ENCODE data around the gene TOMM34. TPM values are rescaled to one million over a fixed set of nuclear protein-coding genes. Genes with fewer than 3 reads are reported as not detected.

Gene TOMM34
- total RNA-seq, 1 experiment from 2014 or later = 35.9 TPM

DNA sequence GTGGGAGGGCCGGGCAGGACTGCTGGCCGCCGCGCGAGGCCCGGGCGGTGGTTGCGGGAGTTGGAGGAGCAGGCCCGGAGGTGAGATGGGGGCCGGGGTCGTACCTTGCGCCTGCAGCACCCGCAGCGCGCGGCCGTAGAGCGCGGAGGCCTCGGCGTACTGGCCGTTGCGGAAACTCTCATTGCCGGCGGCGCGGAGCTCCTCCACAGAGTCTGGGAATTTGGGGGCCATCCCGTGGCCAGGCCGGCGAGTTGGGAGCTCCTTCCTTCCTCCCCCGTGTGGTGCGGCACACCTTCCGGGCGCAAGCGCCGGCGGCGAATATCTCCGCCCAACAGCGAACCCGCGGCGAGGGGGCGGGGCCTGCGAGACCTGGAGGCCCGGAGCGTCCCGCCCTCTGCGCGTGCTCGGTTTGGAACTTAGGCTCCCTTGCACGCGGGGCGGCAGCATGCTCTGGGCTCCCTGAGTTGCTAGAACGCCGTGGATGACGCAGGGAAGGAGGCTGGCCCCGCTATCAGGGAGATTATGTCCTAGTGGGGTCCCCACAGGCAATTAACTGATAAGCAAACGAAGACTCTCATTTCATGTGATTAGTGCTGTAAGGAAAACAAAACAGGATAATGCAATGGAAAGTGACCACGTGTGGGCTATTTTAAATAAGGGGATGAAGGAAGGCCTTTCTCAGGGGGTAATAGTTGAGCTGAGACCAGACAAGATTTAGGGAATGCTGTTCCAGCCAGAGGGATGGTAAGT, at the start of gene TOMM34 (continued):
- TF ChIP-seq, protein P1, sequence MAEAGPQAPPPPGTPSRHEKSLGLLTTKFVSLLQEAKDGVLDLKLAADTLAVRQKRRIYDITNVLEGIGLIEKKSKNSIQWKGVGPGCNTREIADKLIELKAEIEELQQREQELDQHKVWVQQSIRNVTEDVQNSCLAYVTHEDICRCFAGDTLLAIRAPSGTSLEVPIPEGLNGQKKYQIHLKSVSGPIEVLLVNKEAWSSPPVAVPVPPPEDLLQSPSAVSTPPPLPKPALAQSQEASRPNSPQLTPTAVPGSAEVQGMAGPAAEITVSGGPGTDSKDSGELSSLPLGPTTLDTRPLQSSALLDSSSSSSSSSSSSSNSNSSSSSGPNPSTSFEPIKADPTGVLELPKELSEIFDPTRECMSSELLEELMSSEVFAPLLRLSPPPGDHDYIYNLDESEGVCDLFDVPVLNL (CRISPR knock-in tag; IDR thresholded peaks at IDR 0.05; ENCODE audit: borderline replicate concordance, low read depth) = 0 out of 2 replicates have a peak, but pooled peaks have one; percentile 59
- TF ChIP-seq, protein P2, sequence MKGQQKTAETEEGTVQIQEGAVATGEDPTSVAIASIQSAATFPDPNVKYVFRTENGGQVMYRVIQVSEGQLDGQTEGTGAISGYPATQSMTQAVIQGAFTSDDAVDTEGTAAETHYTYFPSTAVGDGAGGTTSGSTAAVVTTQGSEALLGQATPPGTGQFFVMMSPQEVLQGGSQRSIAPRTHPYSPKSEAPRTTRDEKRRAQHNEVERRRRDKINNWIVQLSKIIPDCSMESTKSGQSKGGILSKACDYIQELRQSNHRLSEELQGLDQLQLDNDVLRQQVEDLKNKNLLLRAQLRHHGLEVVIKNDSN (CRISPR knock-in tag; IDR thresholded peaks at IDR 0.05) = peak; percentile 55; the same call in 1 of the 2 replicates
- TF ChIP-seq, protein P3, sequence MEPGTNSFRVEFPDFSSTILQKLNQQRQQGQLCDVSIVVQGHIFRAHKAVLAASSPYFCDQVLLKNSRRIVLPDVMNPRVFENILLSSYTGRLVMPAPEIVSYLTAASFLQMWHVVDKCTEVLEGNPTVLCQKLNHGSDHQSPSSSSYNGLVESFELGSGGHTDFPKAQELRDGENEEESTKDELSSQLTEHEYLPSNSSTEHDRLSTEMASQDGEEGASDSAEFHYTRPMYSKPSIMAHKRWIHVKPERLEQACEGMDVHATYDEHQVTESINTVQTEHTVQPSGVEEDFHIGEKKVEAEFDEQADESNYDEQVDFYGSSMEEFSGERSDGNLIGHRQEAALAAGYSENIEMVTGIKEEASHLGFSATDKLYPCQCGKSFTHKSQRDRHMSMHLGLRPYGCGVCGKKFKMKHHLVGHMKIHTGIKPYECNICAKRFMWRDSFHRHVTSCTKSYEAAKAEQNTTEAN (CRISPR knock-in tag; IDR thresholded peaks at IDR 0.05) = peak; percentile 92
- TF ChIP-seq ZNF232 (CRISPR knock-in tag; IDR thresholded peaks at IDR 0.05) = peak; percentile 90
- TF ChIP-seq, protein P4, sequence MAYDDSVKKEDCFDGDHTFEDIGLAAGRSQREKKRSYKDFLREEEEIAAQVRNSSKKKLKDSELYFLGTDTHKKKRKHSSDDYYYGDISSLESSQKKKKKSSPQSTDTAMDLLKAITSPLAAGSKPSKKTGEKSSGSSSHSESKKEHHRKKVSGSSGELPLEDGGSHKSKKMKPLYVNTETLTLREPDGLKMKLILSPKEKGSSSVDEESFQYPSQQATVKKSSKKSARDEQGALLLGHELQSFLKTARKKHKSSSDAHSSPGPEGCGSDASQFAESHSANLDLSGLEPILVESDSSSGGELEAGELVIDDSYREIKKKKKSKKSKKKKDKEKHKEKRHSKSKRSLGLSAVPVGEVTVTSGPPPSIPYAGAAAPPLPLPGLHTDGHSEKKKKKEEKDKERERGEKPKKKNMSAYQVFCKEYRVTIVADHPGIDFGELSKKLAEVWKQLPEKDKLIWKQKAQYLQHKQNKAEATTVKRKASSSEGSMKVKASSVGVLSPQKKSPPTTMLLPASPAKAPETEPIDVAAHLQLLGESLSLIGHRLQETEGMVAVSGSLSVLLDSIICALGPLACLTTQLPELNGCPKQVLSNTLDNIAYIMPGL (CRISPR knock-in tag; IDR thresholded peaks at IDR 0.05) = peak; percentile 73; the same call in 1 of the 2 replicates

DNA sequence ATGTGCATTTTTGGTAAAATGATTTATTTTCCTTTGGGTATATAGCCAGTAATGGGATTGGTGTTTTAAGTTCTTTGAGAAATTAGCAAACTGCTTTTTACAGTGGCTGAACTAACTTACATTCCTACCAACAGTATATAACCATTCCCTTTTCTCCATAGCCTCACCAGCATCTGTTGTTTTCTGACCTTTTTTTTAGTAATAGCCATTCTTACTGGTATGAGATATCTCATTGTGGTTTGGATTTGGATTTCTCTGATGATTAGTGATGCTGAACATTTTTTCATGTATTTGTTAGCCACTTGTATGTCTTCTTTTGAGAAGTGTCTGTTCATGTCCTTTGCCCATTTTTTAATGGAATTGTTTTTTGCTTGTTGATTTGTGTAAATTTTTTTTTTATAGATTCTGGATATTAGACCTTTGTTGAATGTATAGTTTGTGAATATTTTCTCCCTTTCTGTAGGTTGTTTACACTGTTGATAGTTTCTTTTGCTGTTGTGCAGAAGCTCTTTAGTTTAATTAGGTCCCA, 48.4 kb upstream of the TOMM34 start:
- no peak for DNase-seq (ENCODE audit: low spot score)
- no peaks in the 10 kb centered on the region for H3K4me1 Mint-ChIP-seq
- peaks cover 11% of the 10 kb centered on the region; the same call in 1 of the 2 replicates for H3K36me3 Mint-ChIP-seq
- ChIA-PET CTCF (interaction anchor here (2.2 kb wide), 1 partner anchor 87 kb away, joined by 13 read pairs; no protein-coding TSS in a partner anchor), POLR2A (no interaction called here)
- no peaks in the 10 kb centered on the region for H3K27me3 Mint-ChIP-seq (ENCODE audit: low read depth)
- TF ChIP-seq, protein P5, sequence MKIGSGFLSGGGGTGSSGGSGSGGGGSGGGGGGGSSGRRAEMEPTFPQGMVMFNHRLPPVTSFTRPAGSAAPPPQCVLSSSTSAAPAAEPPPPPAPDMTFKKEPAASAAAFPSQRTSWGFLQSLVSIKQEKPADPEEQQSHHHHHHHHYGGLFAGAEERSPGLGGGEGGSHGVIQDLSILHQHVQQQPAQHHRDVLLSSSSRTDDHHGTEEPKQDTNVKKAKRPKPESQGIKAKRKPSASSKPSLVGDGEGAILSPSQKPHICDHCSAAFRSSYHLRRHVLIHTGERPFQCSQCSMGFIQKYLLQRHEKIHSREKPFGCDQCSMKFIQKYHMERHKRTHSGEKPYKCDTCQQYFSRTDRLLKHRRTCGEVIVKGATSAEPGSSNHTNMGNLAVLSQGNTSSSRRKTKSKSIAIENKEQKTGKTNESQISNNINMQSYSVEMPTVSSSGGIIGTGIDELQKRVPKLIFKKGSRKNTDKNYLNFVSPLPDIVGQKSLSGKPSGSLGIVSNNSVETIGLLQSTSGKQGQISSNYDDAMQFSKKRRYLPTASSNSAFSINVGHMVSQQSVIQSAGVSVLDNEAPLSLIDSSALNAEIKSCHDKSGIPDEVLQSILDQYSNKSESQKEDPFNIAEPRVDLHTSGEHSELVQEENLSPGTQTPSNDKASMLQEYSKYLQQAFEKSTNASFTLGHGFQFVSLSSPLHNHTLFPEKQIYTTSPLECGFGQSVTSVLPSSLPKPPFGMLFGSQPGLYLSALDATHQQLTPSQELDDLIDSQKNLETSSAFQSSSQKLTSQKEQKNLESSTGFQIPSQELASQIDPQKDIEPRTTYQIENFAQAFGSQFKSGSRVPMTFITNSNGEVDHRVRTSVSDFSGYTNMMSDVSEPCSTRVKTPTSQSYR (CRISPR knock-in tag; IDR thresholded peaks at IDR 0.05) = no peak
- TF ChIP-seq RELA (CRISPR knock-in tag; IDR thresholded peaks at IDR 0.05; ENCODE audit: borderline replicate concordance) (no peak), OVOL2 (CRISPR knock-in tag; IDR thresholded peaks at IDR 0.05; ENCODE audit: borderline replicate concordance) (no peak), MYBL2 (CRISPR knock-in tag; IDR thresholded peaks at IDR 0.05) (no peak), ZNF263 (CRISPR knock-in tag; IDR thresholded peaks at IDR 0.05; ENCODE audit: low read depth) (no peak), NFYB (CRISPR knock-in tag; conservative IDR thresholded peaks at IDR 0.05; ENCODE audit: low read depth) (no peak), NFE2L1 (CRISPR knock-in tag; IDR thresholded peaks at IDR 0.05) (no peak)
- TF ChIP-seq, protein P6, sequence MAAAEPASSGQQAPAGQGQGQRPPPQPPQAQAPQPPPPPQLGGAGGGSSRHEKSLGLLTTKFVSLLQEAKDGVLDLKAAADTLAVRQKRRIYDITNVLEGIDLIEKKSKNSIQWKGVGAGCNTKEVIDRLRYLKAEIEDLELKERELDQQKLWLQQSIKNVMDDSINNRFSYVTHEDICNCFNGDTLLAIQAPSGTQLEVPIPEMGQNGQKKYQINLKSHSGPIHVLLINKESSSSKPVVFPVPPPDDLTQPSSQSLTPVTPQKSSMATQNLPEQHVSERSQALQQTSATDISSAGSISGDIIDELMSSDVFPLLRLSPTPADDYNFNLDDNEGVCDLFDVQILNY (CRISPR knock-in tag; IDR thresholded peaks at IDR 0.05) = no peak
- no peaks in the 10 kb centered on the region for H3K9me3 Mint-ChIP-seq
- no peak for ATAC-seq
- no peak overlapping the region for H3K4me3 Mint-ChIP-seq
- no peak overlapping the region for H3K27ac Mint-ChIP-seq
